GM18507 (cell line): Measurements from ENCODE around the gene AKR1C2.
"Not testable (repeated sequence)": the region's sequence is repeated elsewhere in the genome, so short reads cannot be mapped to it uniquely, and the experiment has no call there.

Experiments
- DNase-seq: peaks from one replicate; pipeline ENCODE4 v3.0.0; 2011; ENCODE audit warnings: low read depth; ENCODE audit not compliant: insufficient read length; ENCODE audit errors: extremely low spot score
- FAIRE-seq: peaks from 2 replicates; lab custom pipeline; 2011; peaks lifted over from hg19 to GRCh38; lab: Jason Lieb, UNC

Gene AKR1C2

DNA sequence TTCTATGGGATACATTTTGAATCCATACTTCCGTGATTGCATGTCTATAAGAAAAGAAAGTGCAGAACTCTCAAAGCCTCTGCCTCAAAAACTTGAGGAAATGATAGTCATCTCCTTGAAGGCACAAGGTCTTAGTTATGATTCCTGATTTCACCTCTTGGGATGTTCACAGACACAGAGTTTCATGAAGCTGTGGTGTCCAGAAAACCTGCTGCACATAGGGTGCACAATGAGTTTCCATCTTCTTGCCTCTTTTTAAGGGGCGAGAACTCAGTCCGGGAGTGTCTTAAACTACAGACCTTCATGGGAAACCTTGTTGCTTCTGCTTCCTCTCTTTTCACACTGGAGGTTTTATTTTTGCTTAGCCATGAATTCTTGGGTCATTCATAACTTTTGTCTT, 36.5 kb downstream of the AKR1C2 start:
- not testable (repeated sequence) for DNase-seq, FAIRE-seq

DNA sequence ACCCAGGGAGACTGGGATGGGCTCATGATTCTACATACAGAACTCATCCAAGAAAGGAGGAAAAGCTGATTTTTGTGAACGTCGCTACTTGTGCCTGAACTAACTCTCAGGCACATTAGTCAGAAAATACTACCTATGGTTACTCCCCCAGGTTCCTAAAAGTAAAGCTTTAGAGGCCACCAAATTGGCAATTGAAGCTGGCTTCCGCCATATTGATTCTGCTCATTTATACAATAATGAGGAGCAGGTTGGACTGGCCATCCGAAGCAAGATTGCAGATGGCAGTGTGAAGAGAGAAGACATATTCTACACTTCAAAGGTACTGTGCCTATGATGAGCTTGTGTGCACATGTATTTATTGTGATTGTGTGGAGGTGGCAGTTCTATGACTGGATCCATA, 37.9 kb downstream of the AKR1C2 start:
- not testable (repeated sequence) for DNase-seq, FAIRE-seq

GRCh38 chr10:4963815-4964154, 39.9 kb downstream of the AKR1C2 start:
- not testable (repeated sequence) for DNase-seq, FAIRE-seq

DNA sequence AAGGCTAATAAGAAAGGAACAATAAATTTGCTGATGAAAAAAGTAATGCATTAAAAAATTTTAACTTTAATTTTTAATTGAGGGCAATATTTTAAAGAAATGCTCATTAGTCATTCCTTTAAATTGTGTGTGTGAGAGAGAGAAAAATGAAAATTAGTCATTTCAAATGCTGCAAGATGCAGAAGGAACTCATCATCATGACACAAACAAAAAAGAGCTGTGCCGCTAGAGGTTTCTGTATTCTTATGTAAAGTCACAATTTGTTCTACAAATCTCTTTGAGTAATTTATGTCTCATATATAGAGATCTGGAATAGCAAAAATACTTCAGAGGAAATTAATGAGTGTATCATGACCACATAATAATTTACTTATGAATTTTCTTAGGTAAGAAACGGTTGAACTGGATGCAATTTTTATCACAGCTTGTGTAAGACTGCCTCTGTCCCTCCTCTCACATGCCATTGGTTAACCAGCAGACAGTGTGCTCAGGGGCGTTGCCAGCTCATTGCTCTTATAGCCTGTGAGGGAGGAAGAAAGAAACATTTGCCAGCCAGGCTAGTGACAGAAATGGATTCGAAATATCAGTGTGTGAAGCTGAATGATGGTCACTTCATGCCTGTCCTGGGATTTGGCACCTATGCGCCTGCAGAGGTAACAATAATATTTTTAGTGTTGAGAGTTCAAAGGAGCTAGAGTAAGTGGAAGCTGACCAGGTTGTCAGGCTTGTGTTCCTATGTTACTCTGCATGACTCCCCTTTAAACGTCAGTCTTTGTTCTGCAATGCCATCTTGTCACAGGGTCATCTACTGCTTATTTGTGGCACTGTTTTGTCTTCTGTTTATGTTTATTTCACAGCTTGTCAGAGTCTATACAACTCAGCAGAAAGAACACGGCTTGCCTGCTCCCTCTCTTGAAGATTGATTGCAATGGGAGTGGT, 40.5 kb downstream of the AKR1C2 start, which contains the start of gene AKR1C1:
AKR1C1 (plus strand) TSS at position 540 of the 939 bp plus-strand sequence; CDS start at position 570, 30 bp downstream.
- not testable (repeated sequence) for FAIRE-seq, DNase-seq

DNA sequence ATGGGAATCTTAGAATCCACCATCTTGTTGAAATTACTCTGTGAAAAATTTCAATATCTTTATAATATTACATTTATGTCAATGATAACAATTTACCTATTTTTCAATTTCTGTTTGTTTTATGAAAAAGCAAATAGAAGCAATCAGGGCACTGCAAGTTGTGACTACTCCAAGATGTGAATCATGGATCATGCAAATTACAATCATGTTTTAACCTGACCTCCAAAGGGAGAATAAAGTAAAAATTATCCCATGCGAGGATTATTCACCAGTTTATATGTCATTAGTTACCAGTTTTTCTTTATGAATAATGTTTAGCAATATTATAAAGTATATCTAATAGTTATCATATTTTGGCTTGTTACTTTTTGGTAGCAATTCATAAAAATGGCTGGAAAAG, 41.3 kb downstream of the AKR1C2 start:
- DNase-seq, FAIRE-seq: not testable (repeated sequence)

DNA sequence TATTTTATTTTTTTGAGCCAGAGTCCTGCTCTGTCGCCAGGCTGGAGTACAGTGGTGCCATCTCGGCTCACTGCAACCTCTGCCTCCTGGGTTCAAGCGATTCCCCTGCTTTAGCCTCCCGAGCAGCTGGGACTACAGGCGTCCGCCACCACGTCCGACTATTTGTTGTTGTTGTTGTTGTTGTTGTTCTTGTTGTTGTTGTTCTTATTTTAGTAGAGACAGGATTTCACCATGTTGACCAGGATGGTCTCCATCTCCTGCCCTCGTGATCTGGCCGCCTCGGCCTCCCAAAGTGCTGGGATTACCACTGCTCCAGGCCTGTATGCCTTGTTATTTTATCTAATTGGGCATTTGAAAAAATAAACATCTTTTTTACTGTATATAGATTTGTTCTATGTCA, 42.1 kb downstream of the AKR1C2 start:
- not testable (repeated sequence) for FAIRE-seq, DNase-seq

- not testable (repeated sequence) for DNase-seq, FAIRE-seq
Measured at GRCh38 chr10:4956955-4957645, 46.6 kb downstream of the AKR1C2 start.

- not testable (repeated sequence) for FAIRE-seq, DNase-seq
Measured at GRCh38 chr10:4956088-4956487, 47.6 kb downstream of the AKR1C2 start.

- no peak for DNase-seq
- FAIRE-seq: no peak
Measured at GRCh38 chr10:4953405-4953804, 50.3 kb downstream of the AKR1C2 start.

- DNase-seq, FAIRE-seq: not testable (repeated sequence)
Measured at GRCh38 chr10:4951512-4952162, 52.0 kb downstream of the AKR1C2 start.

DNA sequence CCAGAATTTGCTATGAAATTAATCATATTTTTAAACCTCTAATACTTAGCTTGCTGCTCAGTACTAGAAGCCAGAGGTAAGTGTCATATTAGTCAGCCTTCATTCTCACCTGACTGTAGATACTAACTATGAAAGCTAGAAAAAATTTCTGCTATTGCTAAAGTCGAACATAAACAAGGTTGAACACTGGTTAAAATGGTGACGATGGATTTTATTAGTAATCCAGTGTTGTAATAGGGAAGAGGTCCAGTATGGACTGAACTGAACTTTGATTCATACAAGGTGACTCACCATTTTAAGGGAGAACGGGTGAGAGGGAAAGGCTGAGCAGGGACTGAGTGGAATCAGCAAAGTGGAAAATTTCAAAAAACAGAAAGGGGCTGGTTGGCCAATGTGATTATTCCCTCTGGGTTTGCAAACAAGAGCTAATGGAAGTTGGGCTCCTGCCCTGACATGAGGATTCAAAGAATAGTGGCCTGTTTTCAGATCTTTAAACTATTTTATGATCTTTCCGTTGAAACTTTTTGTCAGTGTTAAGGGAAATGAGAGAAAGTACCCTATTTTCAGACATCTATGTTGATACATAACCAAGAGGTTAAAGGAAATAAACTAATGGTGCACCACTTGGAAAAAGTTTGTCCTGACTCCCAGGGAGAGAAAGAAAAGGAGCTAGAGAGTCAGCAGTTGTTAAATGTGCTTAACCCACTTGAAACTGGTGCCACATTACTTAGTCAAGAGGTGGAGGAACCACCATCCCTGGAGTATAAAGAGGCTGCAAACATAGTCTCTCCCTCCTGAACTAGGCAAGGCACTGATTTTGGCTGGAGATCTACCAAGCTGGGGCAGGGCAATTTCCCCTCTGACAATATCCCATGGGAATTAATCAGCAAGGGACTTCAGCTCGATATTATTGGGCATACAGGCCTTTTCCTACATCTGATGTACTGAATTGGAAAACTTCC, 55.7 kb downstream of the AKR1C2 start:
- DNase-seq (no peak), FAIRE-seq (no peak)

DNA sequence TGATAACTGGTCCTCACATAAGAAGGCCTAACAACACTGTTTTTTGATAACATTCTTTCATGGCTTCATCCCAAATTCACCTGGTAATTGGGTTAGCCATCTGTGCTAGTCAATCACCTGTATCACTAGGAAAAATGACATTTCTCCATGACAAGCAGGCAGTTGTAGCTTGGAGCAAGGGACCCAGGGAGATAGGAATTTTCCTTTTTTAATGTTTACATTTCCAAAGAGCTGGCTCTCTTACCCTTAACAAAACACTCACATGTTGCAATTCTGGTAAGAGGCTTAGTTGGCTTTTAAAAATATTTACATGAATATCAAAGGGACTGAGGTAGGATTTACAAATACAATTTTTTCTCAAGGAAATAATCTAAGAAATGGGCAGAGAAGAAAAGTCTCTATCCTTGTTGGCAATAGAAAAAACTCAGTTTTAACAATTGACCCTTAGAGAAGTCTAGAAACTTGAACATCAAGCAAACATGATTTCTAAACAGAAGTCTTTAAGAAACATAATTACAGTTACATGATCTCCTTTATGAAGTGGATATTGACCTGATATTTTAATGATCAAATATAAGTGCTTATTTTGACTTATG, 56.5 kb downstream of the AKR1C2 start:
- DNase-seq: no peak
- FAIRE-seq: no peak

DNA sequence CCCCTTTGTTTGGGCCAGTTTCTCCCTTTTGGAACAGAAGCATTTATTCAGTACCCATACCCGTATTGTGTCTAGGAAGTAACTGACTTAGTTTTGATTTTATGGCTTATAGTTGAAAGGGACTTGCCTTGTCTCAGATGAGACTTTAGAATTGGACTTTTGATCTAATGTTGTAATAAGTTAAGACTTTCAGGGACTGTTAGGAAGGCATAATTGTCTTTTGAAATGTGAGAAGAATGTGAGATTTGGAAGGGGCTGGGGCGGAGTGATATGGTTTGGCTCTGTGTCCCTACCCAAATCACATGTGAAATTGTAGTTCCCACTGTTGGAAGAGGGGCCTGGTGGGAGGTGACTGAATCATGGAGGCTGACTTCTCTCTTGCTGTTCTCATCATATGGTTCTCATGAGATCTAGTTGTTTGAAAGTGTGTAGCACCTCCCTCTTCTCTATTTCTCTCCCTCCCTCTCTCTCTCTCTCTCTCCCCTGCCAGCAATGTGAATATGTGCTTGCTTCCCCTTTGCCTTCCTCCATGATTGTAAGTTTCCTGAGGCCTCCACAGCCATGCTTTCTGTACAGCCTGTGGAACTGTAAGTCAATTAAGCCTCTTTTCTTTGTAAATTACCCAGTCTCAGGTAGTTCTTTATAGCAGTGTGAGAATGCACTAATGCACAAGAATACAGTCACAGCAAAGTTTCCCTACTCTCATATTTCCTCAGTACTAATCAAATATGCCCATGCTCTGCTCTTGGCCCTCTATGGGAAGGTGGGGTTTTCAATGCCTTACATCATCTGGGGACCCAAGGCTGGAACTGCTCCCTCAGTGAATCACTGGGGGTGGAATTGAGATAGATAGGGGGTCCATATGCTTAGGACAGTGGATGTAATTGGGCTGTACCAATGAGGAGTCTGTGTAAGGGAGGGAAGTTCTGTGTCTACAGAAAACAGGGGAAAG, 57.6 kb downstream of the AKR1C2 start:
- FAIRE-seq (no peak), DNase-seq (no peak)

- FAIRE-seq (no peak), DNase-seq (no peak)
Measured at GRCh38 chr10:4944841-4945240, 58.8 kb downstream of the AKR1C2 start.

GRCh38 chr10:4943821-4944220, 59.8 kb downstream of the AKR1C2 start:
- FAIRE-seq (no peak), DNase-seq (no peak)

- DNase-seq, FAIRE-seq: not testable (repeated sequence)
Measured at GRCh38 chr10:4943416-4943815, 60.2 kb downstream of the AKR1C2 start.

GRCh38 chr10:4942931-4943330, 60.7 kb downstream of the AKR1C2 start:
- DNase-seq, FAIRE-seq: not testable (repeated sequence)
